Upper lobe of right lung (tissue), 1 donor: ENCODE measurements around the gene KRTAP4-4. TPM values are rescaled to one million over a fixed set of nuclear protein-coding genes. Genes with fewer than 3 reads are reported as not detected.
"Not testable (repeated sequence)": the region's sequence is repeated elsewhere in the genome, so short reads cannot be mapped to it uniquely, and the experiment has no call there.

Source experiments
- ATAC-seq: fragments of 200-7000 bp; cut with Tn5 transposase; one replicate; pipeline ENCODE4 v1.9.1; 2020; ENCODE audit warnings: mild to moderate bottlenecking, moderate library complexity
- DNase-seq: peaks from one replicate; pipeline ENCODE4 v3.0.0-alpha.2; 2020
- H3K27ac ChIP-seq: fragments of 200-600 bp; one replicate; pipeline ENCODE4 v1.8.0; 2022
- H3K27me3 ChIP-seq: fragments of 200-600 bp; one replicate; pipeline ENCODE4 v1.8.0; 2022; ENCODE audit warnings: mild to moderate bottlenecking
- H3K36me3 ChIP-seq: fragments of 200-600 bp; one replicate; pipeline ENCODE4 v1.8.0; 2022
- H3K4me1 ChIP-seq: fragments of 200-600 bp; one replicate; pipeline ENCODE4 v1.8.0; 2022
- H3K4me3 ChIP-seq: fragments of 200-600 bp; one replicate; pipeline ENCODE4 v1.8.0; 2022; ENCODE audit warnings: mild to moderate bottlenecking
- H3K9me3 ChIP-seq: fragments of 200-600 bp; one replicate; pipeline ENCODE4 v1.8.0; 2022
- CTCF ChIP-seq: fragments of 200-600 bp; IDR thresholded peaks from one replicate; pipeline ENCODE4 v1.8.0; 2022; ENCODE audit warnings: antibody characterized with exemption
- intact Hi-C: fragments of 100-400 bp; cut with DNase I; formaldehyde crosslinking; loops from one replicate; pipeline ENCODE4 v1.11.0; 2022
- total RNA-seq: library from RNA; stranded (reverse); fragmentation: NEBNext Ultra II Directional; extraction: Animal tissue kit (Norgen Biotek cat#: 25700); gene quantifications from one replicate; pipeline ENCODE4 v1.2.1, GENCODE V29; 2021
- donor health status: DM: no; HTN: yes; CAD: no; lungs with severe emphysema.

The KRTAP4-4 gene
- total RNA-seq, 1 donor from 2014 or later, result not detected

- intact Hi-C loops, result no loop called here
- H3K9me3 ChIP-seq, result peaks cover 10% of the 10 kb centered on the region
- H3K27ac ChIP-seq, result no peak overlapping the region
- DNase-seq (no peak), ATAC-seq (no peak)
- TF ChIP-seq CTCF, result no peak
- no peaks in the 10 kb centered on the region for H3K4me1 ChIP-seq
- H3K36me3 ChIP-seq, result no peaks in the 10 kb centered on the region
- no peaks in the 10 kb centered on the region for H3K27me3 ChIP-seq
- no peak overlapping the region for H3K4me3 ChIP-seq
Measured at GRCh38 chr17:41145261-41145660, 15.3 kb downstream of the KRTAP4-4 start.

GRCh38 chr17:41144846-41145245 is 15.7 kb downstream of the KRTAP4-4 start:
- Histone ChIP-seq H3K4me3 (no peak overlapping the region), H3K27ac (no peak overlapping the region), H3K9me3 (peaks cover 11% of the 10 kb centered on the region), H3K4me1 (no peaks in the 10 kb centered on the region), H3K27me3 (no peaks in the 10 kb centered on the region), H3K36me3 (no peaks in the 10 kb centered on the region)
- intact Hi-C loops, result no loop called here
- ATAC-seq, result no peak
- no peak for TF ChIP-seq CTCF
- no peak for DNase-seq

GRCh38 chr17:41141361-41141760 is 19.2 kb downstream of the KRTAP4-4 start:
- no peak overlapping the region for H3K27ac ChIP-seq
- H3K4me1 ChIP-seq, result no peaks in the 10 kb centered on the region
- peaks cover 11% of the 10 kb centered on the region for H3K9me3 ChIP-seq
- TF ChIP-seq CTCF, result no peak
- no peaks in the 10 kb centered on the region for H3K27me3 ChIP-seq
- no peak for DNase-seq
- intact Hi-C loops, result no loop called here
- H3K36me3 ChIP-seq, result no peaks in the 10 kb centered on the region
- ATAC-seq, result no peak
- no peak overlapping the region for H3K4me3 ChIP-seq

GRCh38 chr17:41140360-41141131 is 20.0 kb downstream of the KRTAP4-4 start, which contains the start of gene KRTAP4-6:
TSS of gene KRTAP4-6 (minus strand) at chr17:41140544. CDS start at chr17:41140487, 57 bp downstream.
- intact Hi-C loops, result no loop called here
- no peak for TF ChIP-seq CTCF
- ATAC-seq (no peak), DNase-seq (no peak)
- Histone ChIP-seq H3K36me3 (no peaks in the 10 kb centered on the region), H3K27me3 (no peaks in the 10 kb centered on the region), H3K9me3 (peaks cover 11% of the 10 kb centered on the region), H3K4me1 (no peaks in the 10 kb centered on the region), H3K27ac (no peak within 1 kb of the TSS), H3K4me3 (no peak within 1 kb of the TSS)

- intact Hi-C loops, H3K36me3 ChIP-seq, H3K4me3 ChIP-seq, ATAC-seq, H3K27ac ChIP-seq, DNase-seq, H3K27me3 ChIP-seq, H3K4me1 ChIP-seq: not testable (repeated sequence)
- H3K9me3 ChIP-seq, result peaks cover 11% of the 10 kb centered on the region
Measured at GRCh38 chr17:41139865-41140264, 20.7 kb downstream of the KRTAP4-4 start.

- H3K27ac ChIP-seq, result no peak overlapping the region
- H3K27me3 ChIP-seq, result no peaks in the 10 kb centered on the region
- H3K4me3 ChIP-seq, result no peak overlapping the region
- no peak for TF ChIP-seq CTCF
- ATAC-seq, result no peak
- no peaks in the 10 kb centered on the region for H3K9me3 ChIP-seq
- no peaks in the 10 kb centered on the region for H3K36me3 ChIP-seq
- no peak for DNase-seq
- intact Hi-C loops, result no loop called here
- no peaks in the 10 kb centered on the region for H3K4me1 ChIP-seq
Measured at GRCh38 chr17:41133880-41134735, 26.4 kb downstream of the KRTAP4-4 start.
